Measurements from ENCODE around the gene CFHR2. TPM values are rescaled to one million over a fixed set of nuclear protein-coding genes. Genes with fewer than 3 reads are reported as not detected.

Gene CFHR2
- total RNA-seq, 1 donor from 2014 or later, result not detected

DNA sequence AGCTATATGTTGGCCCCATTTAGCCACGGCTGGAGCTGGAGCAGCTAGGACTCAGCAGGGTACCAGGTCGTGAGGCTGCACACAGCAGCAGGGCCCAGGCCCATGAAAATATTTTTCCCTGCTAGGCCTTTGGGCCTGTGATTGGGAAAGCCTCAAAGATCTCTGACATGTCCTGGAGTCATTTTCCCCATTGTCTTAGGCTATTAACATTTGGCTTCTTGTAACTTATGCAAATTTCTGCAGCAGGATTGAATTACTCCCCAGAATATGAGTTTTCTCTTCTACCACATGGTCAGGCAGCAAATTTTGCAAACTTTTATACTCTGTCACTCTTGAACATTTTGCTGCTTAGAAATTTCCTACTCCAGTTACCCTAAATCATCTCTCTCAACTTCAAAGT, 11.2 kb downstream of the CFHR2 start:
- Histone ChIP-seq H3K36me3 (ENCODE audit: insufficient read depth, low read length) (no peaks in the 10 kb centered on the region), H4K20me1 (ENCODE audit: insufficient read depth, low read length) (no peaks in the 10 kb centered on the region), H3K27ac (ENCODE audit: low read depth, low read length) (no peak overlapping the region), H3K4me2 (ENCODE audit: low read length) (no peak overlapping the region), H3K9ac (ENCODE audit: low read length) (no peak overlapping the region), H3K4me3 (ENCODE audit: insufficient read depth, low read depth, low read length) (no peak overlapping the region), H2AFZ (ENCODE audit: low read depth, low read length) (no peak overlapping the region), H3K4me1 (ENCODE audit: insufficient read depth, low read length) (no peaks in the 10 kb centered on the region), H3K79me2 (ENCODE audit: insufficient read depth, low read length) (no peaks in the 10 kb centered on the region), H3K27me3 (ENCODE audit: insufficient read depth, low read length) (no peaks in the 10 kb centered on the region), H3K9me3 (ENCODE audit: insufficient read depth, low read depth, low read length) (no peaks in the 10 kb centered on the region)
- Mint-ChIP-seq H3K4me1 (ENCODE audit: low read depth, unreplicated experiment) (no peaks in the 10 kb centered on the region), H3K27me3 (ENCODE audit: low read depth, unreplicated experiment) (no peaks in the 10 kb centered on the region), H3K27ac (ENCODE audit: unreplicated experiment) (no peak overlapping the region), H3K9me3 (ENCODE audit: unreplicated experiment) (no peaks in the 10 kb centered on the region), H3K36me3 (ENCODE audit: low read depth, unreplicated experiment) (no peaks in the 10 kb centered on the region), H3K4me3 (ENCODE audit: unreplicated experiment) (no peak overlapping the region)
- DNase-seq (ENCODE audit: low read depth), result no peak
- FAIRE-seq, result no peak
- TF ChIP-seq CTCF (IDR thresholded peaks at IDR 0.05; ENCODE audit: insufficient read depth, low read depth, low read length) (no peak), EZH2 (IDR thresholded peaks at IDR 0.05; ENCODE audit: insufficient read depth, low read length) (no peak)

- Histone ChIP-seq H3K36me3 (ENCODE audit: insufficient read depth, low read length) (no peaks in the 10 kb centered on the region), H3K79me2 (ENCODE audit: insufficient read depth, low read length) (no peaks in the 10 kb centered on the region), H3K4me1 (ENCODE audit: insufficient read depth, low read length) (no peaks in the 10 kb centered on the region), H4K20me1 (ENCODE audit: insufficient read depth, low read length) (no peaks in the 10 kb centered on the region), H3K4me2 (ENCODE audit: low read length) (no peak overlapping the region), H3K9ac (ENCODE audit: low read length) (no peak overlapping the region), H3K27me3 (ENCODE audit: insufficient read depth, low read length) (no peaks in the 10 kb centered on the region), H2AFZ (ENCODE audit: low read depth, low read length) (no peak overlapping the region), H3K9me3 (ENCODE audit: insufficient read depth, low read depth, low read length) (no peaks in the 10 kb centered on the region), H3K4me3 (ENCODE audit: insufficient read depth, low read depth, low read length) (no peak overlapping the region), H3K27ac (ENCODE audit: low read depth, low read length) (no peak overlapping the region)
- Mint-ChIP-seq H3K27ac (ENCODE audit: unreplicated experiment) (no peak overlapping the region), H3K4me1 (ENCODE audit: low read depth, unreplicated experiment) (no peaks in the 10 kb centered on the region), H3K27me3 (ENCODE audit: low read depth, unreplicated experiment) (no peaks in the 10 kb centered on the region), H3K36me3 (ENCODE audit: low read depth, unreplicated experiment) (no peaks in the 10 kb centered on the region), H3K4me3 (ENCODE audit: unreplicated experiment) (no peak overlapping the region), H3K9me3 (ENCODE audit: unreplicated experiment) (no peaks in the 10 kb centered on the region)
- FAIRE-seq (no peak), DNase-seq (ENCODE audit: low read depth) (no peak)
- TF ChIP-seq CTCF (IDR thresholded peaks at IDR 0.05; ENCODE audit: insufficient read depth, low read depth, low read length), result no peak
- TF ChIP-seq EZH2 (IDR thresholded peaks at IDR 0.05; ENCODE audit: insufficient read depth, low read length), result no peak
Observed at GRCh38 chr1:196955926-196956325, 12.4 kb downstream of the CFHR2 start.

GRCh38 chr1:196960854-196961253, 17.3 kb downstream of the CFHR2 start:
- Histone ChIP-seq H3K4me1 (ENCODE audit: insufficient read depth, low read length) (no peaks in the 10 kb centered on the region), H3K79me2 (ENCODE audit: insufficient read depth, low read length) (no peaks in the 10 kb centered on the region), H3K4me3 (ENCODE audit: insufficient read depth, low read depth, low read length) (no peak overlapping the region), H3K36me3 (ENCODE audit: insufficient read depth, low read length) (no peaks in the 10 kb centered on the region), H3K27me3 (ENCODE audit: insufficient read depth, low read length) (no peaks in the 10 kb centered on the region), H3K9me3 (ENCODE audit: insufficient read depth, low read depth, low read length) (no peaks in the 10 kb centered on the region), H3K9ac (ENCODE audit: low read length) (no peak overlapping the region), H4K20me1 (ENCODE audit: insufficient read depth, low read length) (no peaks in the 10 kb centered on the region), H3K27ac (ENCODE audit: low read depth, low read length) (no peak overlapping the region), H2AFZ (ENCODE audit: low read depth, low read length) (no peak overlapping the region), H3K4me2 (ENCODE audit: low read length) (no peak overlapping the region)
- Mint-ChIP-seq H3K4me3 (ENCODE audit: unreplicated experiment) (no peak overlapping the region), H3K9me3 (ENCODE audit: unreplicated experiment) (no peaks in the 10 kb centered on the region), H3K4me1 (ENCODE audit: low read depth, unreplicated experiment) (no peaks in the 10 kb centered on the region), H3K27me3 (ENCODE audit: low read depth, unreplicated experiment) (no peaks in the 10 kb centered on the region), H3K27ac (ENCODE audit: unreplicated experiment) (no peak overlapping the region), H3K36me3 (ENCODE audit: low read depth, unreplicated experiment) (no peaks in the 10 kb centered on the region)
- TF ChIP-seq CTCF (IDR thresholded peaks at IDR 0.05; ENCODE audit: insufficient read depth, low read depth, low read length) (no peak), EZH2 (IDR thresholded peaks at IDR 0.05; ENCODE audit: insufficient read depth, low read length) (no peak)
- DNase-seq (ENCODE audit: low read depth) (no peak), FAIRE-seq (no peak)
